HepG2 (cell line): Measurements from ENCODE around the gene RAB17. TPM values are rescaled to one million over a fixed set of nuclear protein-coding genes. Genes with fewer than 3 reads are reported as not detected.

Experiments
- AHR ChIP-seq: IDR thresholded peaks from 2 replicates; pipeline ENCODE4 v1.6.1; 2018; ENCODE audit warnings: missing genetic modification reagents, missing compliant biosample characterization
- CCDC6 ChIP-seq: sonication (generic); formaldehyde crosslinking; IDR thresholded peaks from 2 replicates; pipeline ENCODE4 v1.8.1; 2022; ENCODE audit warnings: mild to moderate bottlenecking, missing genetic modification reagents, moderate library complexity
- CHD2 ChIP-seq: IDR thresholded peaks from 2 replicates; pipeline ENCODE4 v1.6.1; 2011; ENCODE audit warnings: low read depth, low read length, improper control_type of control experiment
- EEA1 ChIP-seq: sonication (generic); formaldehyde crosslinking; IDR thresholded peaks from 2 replicates; pipeline ENCODE4 v1.5.1; 2020; ENCODE audit warnings: mild to moderate bottlenecking, missing genetic modification reagents, borderline replicate concordance
- FOXA1 ChIP-seq, 2 experiments: fragments of 450-650 bp in 1 of 2; sonication (generic) in 1 of 2; formaldehyde crosslinking in 1 of 2; IDR thresholded peaks; 2 replicates each; pipeline versions ENCODE4 v1.4.0 to v1.6.1; 2016 to 2020; ENCODE audit warnings: missing genetic modification reagents in 1 of 2
- FOXM1 ChIP-seq: sonication (generic); formaldehyde crosslinking; IDR thresholded peaks from 2 replicates; pipeline ENCODE4 v1.5.0; 2020; ENCODE audit warnings: missing genetic modification reagents
- HMG20A ChIP-seq: IDR thresholded peaks from 2 replicates; pipeline ENCODE4 v1.6.1; 2016; ENCODE audit warnings: borderline replicate concordance
- NR2F2 ChIP-seq: IDR thresholded peaks from 2 replicates; pipeline ENCODE4 v1.6.1; 2012; ENCODE audit warnings: low read depth, inconsistent platforms, borderline replicate concordance
- NRL ChIP-seq: sonication (generic); formaldehyde crosslinking; IDR thresholded peaks from 2 replicates; pipeline ENCODE4 v1.5.0; 2020; ENCODE audit warnings: missing genetic modification reagents, mild to moderate bottlenecking, moderate library complexity, borderline replicate concordance
- PHB2 ChIP-seq: fragments of 450-650 bp; IDR thresholded peaks from 2 replicates; pipeline ENCODE4 v1.6.1; 2018; ENCODE audit not compliant: partially characterized antibody
- RERE ChIP-seq: IDR thresholded peaks from 2 replicates; pipeline ENCODE4 v1.6.1; 2016; ENCODE audit warnings: low read depth, missing genetic modification reagents, missing compliant biosample characterization
- SALL2 ChIP-seq: sonication (generic); formaldehyde crosslinking; IDR thresholded peaks from 2 replicates; pipeline ENCODE4 v1.8.1; 2023; ENCODE audit warnings: mild to moderate bottlenecking, missing genetic modification reagents, inconsistent platforms
- SMAD1 ChIP-seq: sonication (generic); formaldehyde crosslinking; IDR thresholded peaks from 2 replicates; pipeline ENCODE4 v1.4.0; 2020; ENCODE audit warnings: missing genetic modification reagents, low read depth, mild to moderate bottlenecking, borderline replicate concordance
- SOX5 ChIP-seq: IDR thresholded peaks from 2 replicates; pipeline ENCODE4 v1.6.1; 2016; ENCODE audit warnings: borderline replicate concordance
- ZBTB38 ChIP-seq: sonication (generic); formaldehyde crosslinking; IDR thresholded peaks from 2 replicates; pipeline ENCODE4 v1.5.1; 2020; ENCODE audit warnings: mild to moderate bottlenecking, missing genetic modification reagents
- ZBTB8A ChIP-seq: sonication (generic); formaldehyde crosslinking; IDR thresholded peaks from 2 replicates; pipeline ENCODE4 v1.4.0; 2020; ENCODE audit warnings: mild to moderate bottlenecking, low read depth, missing genetic modification reagents, borderline replicate concordance
- ZFP90 ChIP-seq: sonication (generic); formaldehyde crosslinking; IDR thresholded peaks from 2 replicates; pipeline ENCODE4 v1.8.0; 2022; ENCODE audit warnings: missing genetic modification reagents, mild to moderate bottlenecking, inconsistent platforms, borderline replicate concordance
- ZNF7 ChIP-seq: IDR thresholded peaks from 2 replicates; pipeline ENCODE4 v1.6.1; 2016; ENCODE audit warnings: missing biosample characterization, missing genetic modification reagents
- ZSCAN29 ChIP-seq: sonication (generic); formaldehyde crosslinking; conservative IDR thresholded peaks from 2 replicates; pipeline ENCODE4 v1.4.0; 2020; ENCODE audit warnings: mild to moderate bottlenecking, missing genetic modification reagents
- ZSCAN31 ChIP-seq: sonication (generic); formaldehyde crosslinking; IDR thresholded peaks from 2 replicates; pipeline ENCODE4 v1.5.0; 2020; ENCODE audit warnings: low read depth, mild to moderate bottlenecking, missing genetic modification reagents
- polyA plus RNA-seq, 8 experiments: library from polyadenylated mRNA; depleted of rRNA in 3 of 8; stranded (reverse) in 7 of 8; unstranded in 1 of 8; fragments of >200 nt; fragmentation: Illumina TruSeq in 4 of 8; extraction: Trizol in 4 of 8; gene quantifications; 2 replicates each; pipeline versions ENCODE4 v1.2.1 to v1.2.3, GENCODE V29; 2011 to 2016; ENCODE audit warnings: low read depth in 4 of 8, missing spikeins in 1 of 8, mixed read lengths in 1 of 8; ENCODE audit not compliant: insufficient read depth in 1 of 8
- total RNA-seq, 5 experiments: library from RNA; depleted of rRNA; stranded (reverse); fragments of >200 nt; fragmentation: Illumina TruSeq; extraction: Trizol; gene quantifications; 2 replicates each; pipeline ENCODE4 v1.2.3, GENCODE V29; 2016; ENCODE audit warnings: low read depth in 1 of 5
- TF ChIP-seq, protein P1 (sequence below): sonication (generic); formaldehyde crosslinking; IDR thresholded peaks from 2 replicates; pipeline ENCODE4 v1.4.0; 2020; ENCODE audit warnings: mild to moderate bottlenecking, missing genetic modification reagents, borderline replicate concordance
- TF ChIP-seq, protein P2 (sequence below): sonication (generic); formaldehyde crosslinking; IDR thresholded peaks from 2 replicates; pipeline ENCODE4 v1.8.1; 2023; ENCODE audit warnings: mild to moderate bottlenecking, missing genetic modification reagents

The RAB17 gene
- total and polyA plus RNA-seq, 2 of the 13 experiments (the other 11 are each of a cell fraction or from before 2014, with no cell fraction given) = 68.0 to 124 TPM

- TF ChIP-seq SMAD1 (CRISPR knock-in tag) (no peak), ZBTB8A (no peak), PHB2 (no peak), SALL2 (no peak), ZNF7 (CRISPR knock-in tag) (no peak), EEA1 (CRISPR knock-in tag) (no peak), ZSCAN31 (CRISPR knock-in tag) (peak; percentile 94), AHR (CRISPR knock-in tag) (no peak; the same call in 1 of the 2 replicates), ZSCAN29 (CRISPR knock-in tag) (no peak), FOXA1 (IDR thresholded peaks at IDR 0.05) (no peak; the same call in 1 of the 2 replicates), FOXA1 (CRISPR knock-in tag; IDR thresholded peaks at IDR 0.05) (peak; percentile 92), SOX5 (CRISPR knock-in tag) (peak; percentile 98), NR2F2 (peak; percentile 93), NRL (CRISPR knock-in tag) (0 out of 2 replicates have a peak, but pooled peaks have one; percentile 9), ZBTB38 (peak; percentile 69; the same call in 1 of the 2 replicates), FOXM1 (no peak), CHD2 (no peak), CCDC6 (0 out of 2 replicates have a peak, but pooled peaks have one; percentile 86), ZFP90 (peak; percentile 69; the same call in 1 of the 2 replicates), HMG20A (CRISPR knock-in tag) (peak; percentile 98), RERE (CRISPR knock-in tag) (peak; percentile 91)
- TF ChIP-seq, protein P1, sequence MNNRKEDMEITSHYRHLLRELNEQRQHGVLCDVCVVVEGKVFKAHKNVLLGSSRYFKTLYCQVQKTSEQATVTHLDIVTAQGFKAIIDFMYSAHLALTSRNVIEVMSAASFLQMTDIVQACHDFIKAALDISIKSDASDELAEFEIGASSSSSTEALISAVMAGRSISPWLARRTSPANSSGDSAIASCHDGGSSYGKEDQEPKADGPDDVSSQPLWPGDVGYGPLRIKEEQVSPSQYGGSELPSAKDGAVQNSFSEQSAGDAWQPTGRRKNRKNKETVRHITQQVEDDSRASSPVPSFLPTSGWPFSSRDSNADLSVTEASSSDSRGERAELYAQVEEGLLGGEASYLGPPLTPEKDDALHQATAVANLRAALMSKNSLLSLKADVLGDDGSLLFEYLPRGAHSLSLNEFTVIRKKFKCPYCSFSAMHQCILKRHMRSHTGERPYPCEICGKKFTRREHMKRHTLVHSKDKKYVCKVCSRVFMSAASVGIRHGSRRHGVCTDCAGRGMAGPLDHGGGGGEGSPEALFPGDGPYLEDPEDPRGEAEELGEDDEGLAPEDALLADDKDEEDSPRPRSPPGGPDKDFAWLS (CRISPR knock-in tag) = no peak
- TF ChIP-seq, protein P2, sequence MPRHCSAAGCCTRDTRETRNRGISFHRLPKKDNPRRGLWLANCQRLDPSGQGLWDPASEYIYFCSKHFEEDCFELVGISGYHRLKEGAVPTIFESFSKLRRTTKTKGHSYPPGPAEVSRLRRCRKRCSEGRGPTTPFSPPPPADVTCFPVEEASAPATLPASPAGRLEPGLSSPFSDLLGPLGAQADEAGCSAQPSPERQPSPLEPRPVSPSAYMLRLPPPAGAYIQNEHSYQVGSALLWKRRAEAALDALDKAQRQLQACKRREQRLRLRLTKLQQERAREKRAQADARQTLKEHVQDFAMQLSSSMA (CRISPR knock-in tag) = no peak
These were observed 23.7 kb upstream of the RAB17 start (continued) for GRCh38 chr2:237614151-237614720.
